Karpas-422 (cell line): ENCODE measurements around the gene NACC1. TPM values are rescaled to one million over a fixed set of nuclear protein-coding genes. Genes with fewer than 3 reads are reported as not detected.

Source experiments
- DNase-seq: peaks from one replicate; pipeline ENCODE4 v3.0.0-alpha.2; 2015
- H2AFZ ChIP-seq: fragments of 200-600 bp; sonication (generic); 2 replicates; pipeline ENCODE4 v1.6.1; 2014; ENCODE audit warnings: antibody characterized with exemption, low read length, mixed read lengths
- H3K27ac ChIP-seq: fragments of 200-600 bp; sonication (generic); 2 replicates; pipeline ENCODE4 v1.5.1; 2014; ENCODE audit warnings: mild to moderate bottlenecking, low read length, moderate library complexity
- H3K27me3 ChIP-seq: fragments of 200-600 bp; sonication (generic); 2 replicates; pipeline ENCODE4 v1.6.1; 2014; ENCODE audit warnings: low read length, mixed read lengths
- H3K36me3 ChIP-seq: fragments of 200-600 bp; sonication (generic); 2 replicates; pipeline ENCODE4 v1.6.1; 2014; ENCODE audit warnings: low read length, mixed read lengths; ENCODE audit not compliant: insufficient read depth
- H3K4me1 ChIP-seq: fragments of 200-600 bp; sonication (generic); 2 replicates; pipeline ENCODE4 v1.6.1; 2014; ENCODE audit warnings: mild to moderate bottlenecking, low read length, mixed read lengths
- H3K4me2 ChIP-seq: fragments of 200-600 bp; sonication (generic); 2 replicates; pipeline ENCODE4 v1.6.1; 2014; ENCODE audit warnings: low read length, low read depth, mild to moderate bottlenecking; ENCODE audit not compliant: poor library complexity, severe bottlenecking
- H3K4me3 ChIP-seq: fragments of 200-600 bp; sonication (generic); 2 replicates; pipeline ENCODE4 v1.5.1; 2014; ENCODE audit warnings: mild to moderate bottlenecking, antibody characterized with exemption, low read length, mixed read lengths
- H3K79me2 ChIP-seq: fragments of 200-600 bp; sonication (generic); 2 replicates; pipeline ENCODE4 v1.6.1; 2014; ENCODE audit warnings: mild to moderate bottlenecking, low read length, mixed read lengths
- H3K9ac ChIP-seq: fragments of 200-600 bp; sonication (generic); 2 replicates; pipeline ENCODE4 v1.6.0; 2014; ENCODE audit warnings: low read length
- H3K9me2 ChIP-seq: fragments of 200-600 bp; sonication (generic), shearing (Covaris generic); replicated peaks from 2 replicates; pipeline ENCODE4 v1.6.0; 2014; ENCODE audit warnings: mild to moderate bottlenecking, low read length, moderate library complexity; ENCODE audit not compliant: insufficient read depth
- H3K9me3 ChIP-seq: fragments of 300-700, 200-600 bp; sonication (generic); 2 replicates; pipeline ENCODE4 v1.6.1; 2014; ENCODE audit warnings: low read length, mixed read lengths
- H4K20me1 ChIP-seq: fragments of 200-600 bp; sonication (generic); 2 replicates; pipeline ENCODE4 v1.6.1; 2014; ENCODE audit warnings: mild to moderate bottlenecking, antibody characterized with exemption, low read length, low read depth; ENCODE audit not compliant: insufficient read depth
- total RNA-seq: library from RNA; depleted of rRNA; stranded (reverse); fragments of >200 nt; shearing (Covaris generic); gene quantifications from 2 replicates; pipeline ENCODE4 v1.2.3, GENCODE V29; 2014; ENCODE audit warnings: low replicate concordance

The NACC1 gene
- total RNA-seq, 1 experiment from 2014 or later: 28.0 TPM

- H3K27me3 ChIP-seq: no peaks in the 10 kb centered on the region
- peak overlapping the region; percentile 4; the same call in 1 of the 2 replicates for H3K27ac ChIP-seq
- peak overlapping the region; percentile 52; the same call in 1 of the 2 replicates for H2AFZ ChIP-seq
- no peaks in the 10 kb centered on the region for H3K9me3 ChIP-seq
- H4K20me1 ChIP-seq: peaks cover 17% of the 10 kb centered on the region
- peak; percentile 79 for DNase-seq
- no peaks in the 10 kb centered on the region for H3K36me3 ChIP-seq
- H3K79me2 ChIP-seq: peaks cover 21% of the 10 kb centered on the region
- H3K4me2 ChIP-seq: peak overlapping the region; percentile 93
- H3K9me2 ChIP-seq: no peaks in the 10 kb centered on the region
- H3K4me3 ChIP-seq: peak overlapping the region; percentile 77
- H3K4me1 ChIP-seq: peaks cover 40% of the 10 kb centered on the region
- peak overlapping the region; percentile 91 for H3K9ac ChIP-seq
These were observed 31.6 kb downstream of the NACC1 start for GRCh38 chr19:13149628-13150186.

- Histone ChIP-seq H3K27me3 (no peaks in the 10 kb centered on the region), H3K9ac (peak within 1 kb of the TSS; percentile 91), H3K4me1 (peaks cover 47% of the 10 kb centered on the region), H3K79me2 (peaks cover 21% of the 10 kb centered on the region), H2AFZ (peak within 1 kb of the TSS; percentile 52; the same call in 1 of the 2 replicates), H3K9me2 (no peaks in the 10 kb centered on the region), H3K9me3 (no peaks in the 10 kb centered on the region), H3K4me2 (peak within 1 kb of the TSS; percentile 93), H4K20me1 (peaks cover 23% of the 10 kb centered on the region), H3K27ac (peak within 1 kb of the TSS; percentile 67), H3K36me3 (no peaks in the 10 kb centered on the region), H3K4me3 (peak within 1 kb of the TSS; percentile 77)
- peak; percentile 97 for DNase-seq
These were observed 32.3 kb downstream of the NACC1 start, which contains the start of the genes IER2 and STX10 for GRCh38 chr19:13150187-13150930. TSS of gene IER2 (plus strand) at chr19:13150411. CDS start at chr19:13153187, 2,776 bp downstream. TSS of gene STX10 (minus strand) at chr19:13150375. CDS start at chr19:13150173, 202 bp downstream.

GRCh38 chr19:13150931-13151604 is 33.0 kb downstream of the NACC1 start:
- Histone ChIP-seq H3K79me2 (peaks cover 21% of the 10 kb centered on the region), H3K36me3 (no peaks in the 10 kb centered on the region), H3K9me3 (no peaks in the 10 kb centered on the region), H3K9me2 (no peaks in the 10 kb centered on the region), H3K9ac (peak overlapping the region; percentile 91), H2AFZ (no peak overlapping the region), H3K4me3 (peak overlapping the region; percentile 77), H3K4me1 (peaks cover 54% of the 10 kb centered on the region), H4K20me1 (peaks cover 25% of the 10 kb centered on the region), H3K27me3 (no peaks in the 10 kb centered on the region), H3K4me2 (peak overlapping the region; percentile 93), H3K27ac (peak overlapping the region; percentile 67)
- DNase-seq: peak; percentile 60

- Histone ChIP-seq H3K36me3 (no peaks in the 10 kb centered on the region), H3K79me2 (peaks cover 21% of the 10 kb centered on the region), H3K27ac (peak overlapping the region; percentile 73), H4K20me1 (peaks cover 25% of the 10 kb centered on the region), H3K4me2 (peak overlapping the region; percentile 97), H3K9ac (peak overlapping the region; percentile 91), H3K9me2 (no peaks in the 10 kb centered on the region), H3K9me3 (no peaks in the 10 kb centered on the region), H3K27me3 (no peaks in the 10 kb centered on the region), H2AFZ (peak overlapping the region; percentile 36; the same call in 1 of the 2 replicates), H3K4me3 (peak overlapping the region; percentile 77), H3K4me1 (peaks cover 58% of the 10 kb centered on the region)
- peak; percentile 98 for DNase-seq
These were observed 33.7 kb downstream of the NACC1 start for GRCh38 chr19:13151605-13152355.

- Histone ChIP-seq H3K9ac (peak overlapping the region; percentile 86), H3K4me3 (peak overlapping the region; percentile 77), H3K9me3 (no peaks in the 10 kb centered on the region), H3K27ac (peak overlapping the region; percentile 73), H3K9me2 (no peaks in the 10 kb centered on the region), H4K20me1 (peaks cover 25% of the 10 kb centered on the region), H3K4me1 (peaks cover 58% of the 10 kb centered on the region), H2AFZ (peak overlapping the region; percentile 36; the same call in 1 of the 2 replicates), H3K36me3 (no peaks in the 10 kb centered on the region), H3K79me2 (peaks cover 21% of the 10 kb centered on the region), H3K27me3 (no peaks in the 10 kb centered on the region), H3K4me2 (peak overlapping the region; percentile 97)
- DNase-seq: no peak
These were observed 34.4 kb downstream of the NACC1 start for GRCh38 chr19:13152356-13152973.

DNA sequence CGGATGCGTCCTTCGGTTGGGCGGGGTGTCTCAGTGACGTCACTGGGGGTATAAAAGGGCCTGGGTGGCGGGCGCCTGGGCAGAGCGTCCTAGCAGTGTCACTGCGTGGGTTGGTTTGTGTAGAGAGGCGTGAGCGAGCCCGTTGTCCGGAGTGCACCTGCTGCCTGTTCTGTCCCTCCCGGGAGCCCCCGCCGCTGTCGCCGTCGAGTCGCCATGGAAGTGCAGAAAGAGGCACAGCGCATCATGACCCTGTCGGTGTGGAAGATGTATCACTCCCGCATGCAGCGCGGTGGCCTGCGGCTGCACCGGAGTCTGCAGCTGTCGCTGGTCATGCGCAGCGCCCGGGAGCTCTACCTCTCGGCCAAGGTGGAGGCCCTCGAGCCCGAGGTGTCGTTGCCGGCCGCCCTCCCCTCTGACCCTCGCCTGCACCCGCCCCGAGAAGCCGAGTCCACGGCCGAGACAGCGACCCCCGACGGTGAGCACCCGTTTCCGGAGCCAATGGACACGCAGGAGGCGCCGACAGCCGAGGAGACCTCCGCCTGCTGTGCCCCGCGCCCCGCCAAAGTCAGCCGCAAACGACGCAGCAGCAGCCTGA is 35.0 kb downstream of the NACC1 start:
- Histone ChIP-seq H3K4me2 (peak overlapping the region; percentile 97), H3K79me2 (peaks cover 21% of the 10 kb centered on the region), H4K20me1 (peaks cover 25% of the 10 kb centered on the region), H3K27ac (no peak overlapping the region; the same call in 1 of the 2 replicates), H3K4me3 (peak overlapping the region; percentile 77), H3K36me3 (no peaks in the 10 kb centered on the region), H3K9me3 (no peaks in the 10 kb centered on the region), H3K4me1 (peaks cover 60% of the 10 kb centered on the region), H3K9ac (peak overlapping the region; percentile 86), H2AFZ (no peak overlapping the region), H3K9me2 (no peaks in the 10 kb centered on the region), H3K27me3 (no peaks in the 10 kb centered on the region)
- peak; percentile 95 for DNase-seq

DNA sequence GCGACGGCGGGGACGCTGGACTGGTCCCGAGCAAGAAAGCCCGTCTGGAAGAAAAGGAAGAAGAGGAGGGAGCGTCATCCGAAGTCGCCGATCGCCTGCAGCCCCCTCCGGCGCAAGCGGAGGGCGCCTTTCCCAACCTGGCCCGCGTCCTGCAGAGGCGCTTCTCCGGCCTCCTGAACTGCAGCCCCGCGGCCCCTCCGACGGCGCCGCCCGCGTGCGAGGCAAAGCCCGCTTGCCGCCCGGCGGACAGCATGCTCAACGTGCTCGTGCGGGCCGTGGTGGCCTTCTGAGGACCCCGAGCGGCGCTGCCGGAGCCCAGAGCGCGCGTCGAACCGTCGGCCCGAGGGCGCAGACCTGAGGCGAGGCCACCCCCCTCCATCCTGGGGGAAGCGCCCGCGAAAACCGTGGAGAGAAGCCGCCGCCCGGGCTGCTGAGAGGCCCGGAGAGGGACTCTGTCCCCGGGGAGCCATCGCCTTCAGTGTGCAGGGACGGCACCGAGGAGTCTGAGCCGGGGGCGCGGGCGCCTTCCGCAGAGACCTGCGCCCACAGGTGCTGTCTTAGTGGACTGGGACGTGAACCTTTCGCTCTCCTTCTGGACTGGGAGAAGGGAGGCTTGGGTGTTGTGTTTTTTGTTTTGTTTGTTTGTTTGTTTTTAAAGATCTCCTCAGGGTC is 35.6 kb downstream of the NACC1 start:
- Histone ChIP-seq H4K20me1 (peaks cover 25% of the 10 kb centered on the region), H3K36me3 (no peaks in the 10 kb centered on the region), H3K4me1 (peaks cover 58% of the 10 kb centered on the region), H3K4me2 (peak overlapping the region; percentile 97), H3K27me3 (no peaks in the 10 kb centered on the region), H3K9me2 (no peaks in the 10 kb centered on the region), H2AFZ (no peak overlapping the region), H3K27ac (no peak overlapping the region), H3K79me2 (peaks cover 19% of the 10 kb centered on the region), H3K4me3 (peak overlapping the region; percentile 77), H3K9me3 (no peaks in the 10 kb centered on the region), H3K9ac (peak overlapping the region; percentile 86)
- DNase-seq: peak; percentile 46
